Mesenchymal stem cell (in vitro differentiated cells and primary cell): ENCODE results near the gene NEK1.

Experiments used
- DNase-seq: peaks from one replicate; pipeline ENCODE4 v3.0.0-alpha.2; 2013
- H2AFZ ChIP-seq: one replicate; pipeline ENCODE4 v1.6.1; 2013; ENCODE audit warnings: low read depth, mild to moderate bottlenecking, control low read depth, inconsistent platforms, low read length, moderate library complexity
- H2AK5ac ChIP-seq: 2 replicates; pipeline ENCODE4 v1.6.1; 2013; ENCODE audit warnings: low read length, moderate library complexity, mild to moderate bottlenecking, inconsistent platforms; ENCODE audit not compliant: severe bottlenecking
- H2BK120ac ChIP-seq: one replicate; pipeline ENCODE4 v1.6.1; 2013; ENCODE audit warnings: low read depth, mild to moderate bottlenecking, inconsistent platforms, low read length, moderate library complexity
- H2BK12ac ChIP-seq, 2 experiments: one replicate each; pipeline ENCODE4 v1.6.1; 2013; ENCODE audit warnings: inconsistent platforms in 2 of 2, low read length in 2 of 2, mild to moderate bottlenecking in 2 of 2, moderate library complexity in 2 of 2, control low read depth in 1 of 2
- H2BK15ac ChIP-seq: one replicate; pipeline ENCODE4 v1.6.1; 2013; ENCODE audit warnings: mild to moderate bottlenecking, low read depth, inconsistent platforms; ENCODE audit not compliant: poor library complexity, severe bottlenecking
- H2BK5ac ChIP-seq: 2 replicates; pipeline ENCODE4 v1.6.1; 2013; ENCODE audit warnings: low read depth, mild to moderate bottlenecking, low read length, control low read depth, inconsistent platforms; ENCODE audit not compliant: poor library complexity, severe bottlenecking
- H3K14ac ChIP-seq, 2 experiments: one replicate each; pipeline ENCODE4 v1.6.1; 2013; ENCODE audit warnings: inconsistent platforms in 2 of 2, low read length in 2 of 2, control low read depth in 1 of 2, mild to moderate bottlenecking in 1 of 2, moderate library complexity in 1 of 2
- H3K18ac ChIP-seq, 2 experiments: one replicate each; pipeline ENCODE4 v1.6.1; 2013; ENCODE audit warnings: inconsistent platforms in 2 of 2, low read length in 2 of 2, control low read depth in 1 of 2, low read depth in 1 of 2, mild to moderate bottlenecking in 1 of 2
- H3K23ac ChIP-seq, 2 experiments: one replicate each; pipeline ENCODE4 v1.6.1; 2013; ENCODE audit warnings: inconsistent platforms in 2 of 2, low read length in 2 of 2, mild to moderate bottlenecking in 2 of 2, moderate library complexity in 2 of 2, control low read depth in 1 of 2
- H3K27ac ChIP-seq: 2 replicates; pipeline ENCODE4 v1.5.1; 2013; ENCODE audit warnings: mild to moderate bottlenecking, moderate library complexity, low read length, control low read depth, inconsistent platforms; ENCODE audit not compliant: poor library complexity, severe bottlenecking
- H3K27me3 ChIP-seq, 2 experiments: 2 replicates each; pipeline versions ENCODE4 v1.6.1 to v1.7.0; 2013; ENCODE audit warnings: low read length in 2 of 2, mild to moderate bottlenecking in 2 of 2, moderate library complexity in 2 of 2, control low read depth in 1 of 2, inconsistent platforms in 1 of 2; ENCODE audit not compliant: control insufficient read depth in 1 of 2, insufficient read depth in 1 of 2
- H3K36me3 ChIP-seq, 2 experiments: 2 replicates each; pipeline versions ENCODE4 v1.6.1 to v1.7.0; 2013; ENCODE audit warnings: low read length in 2 of 2, control low read depth in 1 of 2, inconsistent platforms in 1 of 2, low read depth in 1 of 2, mild to moderate bottlenecking in 1 of 2; ENCODE audit not compliant: insufficient read depth in 2 of 2, control insufficient read depth in 1 of 2
- H3K4ac ChIP-seq, 2 experiments: one replicate each; pipeline ENCODE4 v1.6.1; 2013; ENCODE audit warnings: inconsistent platforms in 2 of 2, low read length in 2 of 2, mild to moderate bottlenecking in 2 of 2, moderate library complexity in 2 of 2, control low read depth in 1 of 2, low read depth in 1 of 2
- H3K4me1 ChIP-seq: 2 replicates; pipeline ENCODE4 v1.6.1; 2013; ENCODE audit warnings: low read depth, low read length, control low read depth; ENCODE audit not compliant: control insufficient read depth, insufficient read depth
- H3K4me2 ChIP-seq: 2 replicates; pipeline ENCODE4 v1.6.1; 2013; ENCODE audit warnings: low read length, mild to moderate bottlenecking, inconsistent platforms; ENCODE audit not compliant: poor library complexity, severe bottlenecking
- H3K4me3 ChIP-seq, 2 experiments: 2 replicates each; pipeline versions ENCODE4 v1.5.1 to v1.7.0; 2013; ENCODE audit warnings: low read length in 2 of 2, mild to moderate bottlenecking in 2 of 2, control low read depth in 1 of 2, low read depth in 1 of 2; ENCODE audit not compliant: insufficient read depth in 1 of 2
- H3K79me1 ChIP-seq: replicated peaks from 2 replicates; pipeline ENCODE4 v1.6.1; 2013; ENCODE audit warnings: mild to moderate bottlenecking, control low read depth, low read length, inconsistent platforms; ENCODE audit not compliant: poor library complexity, severe bottlenecking
- H3K9ac ChIP-seq: 2 replicates; pipeline ENCODE4 v1.7.0; 2013; ENCODE audit warnings: mild to moderate bottlenecking, low read length, moderate library complexity
- H3K9me3 ChIP-seq: 2 replicates; pipeline ENCODE4 v1.7.0; 2013; ENCODE audit warnings: mild to moderate bottlenecking, low read length; ENCODE audit not compliant: control insufficient read depth
- H4K8ac ChIP-seq: one replicate; pipeline ENCODE4 v1.6.1; 2013; ENCODE audit warnings: inconsistent platforms, mild to moderate bottlenecking, low read length, moderate library complexity
- H4K91ac ChIP-seq: one replicate; pipeline ENCODE4 v1.6.1; 2013; ENCODE audit warnings: mild to moderate bottlenecking, low read length, inconsistent platforms
- WGBS: methylation state at CpG from one replicate; pipeline ENCODE4 v1.1.7; 2013; ENCODE audit warnings: mixed read lengths; 5-methylcytosine and 5-hydroxymethylcytosine counted together

NEK1 gene

DNA sequence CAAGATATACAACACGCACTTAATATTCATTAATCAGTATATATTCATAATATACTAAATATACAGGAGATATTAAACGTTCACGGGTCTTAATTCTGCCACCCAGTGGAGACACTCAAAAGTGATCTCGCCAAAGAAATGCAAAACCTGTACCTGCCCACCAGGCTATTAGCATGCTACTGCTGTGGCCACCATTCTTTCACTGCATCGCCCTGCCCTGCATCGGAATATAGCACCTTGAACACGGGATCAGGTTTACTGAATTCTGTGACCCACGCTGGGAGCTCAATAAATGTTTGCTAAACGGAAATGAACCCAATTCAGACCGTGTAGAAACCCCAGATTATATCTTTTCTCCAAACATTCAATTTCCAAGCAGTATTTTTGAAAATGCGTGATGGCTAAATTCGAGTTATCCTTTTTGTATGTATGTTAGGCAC lies 7.2 kb upstream of the NEK1 start:
- Histone ChIP-seq H2BK120ac (no peak overlapping the region), H3K9me3 (no peaks in the 10 kb centered on the region), H3K36me3 (no peaks in the 10 kb centered on the region), H3K27me3 (no peaks in the 10 kb centered on the region), H3K23ac (peak overlapping the region in 1 of 2 experiments; percentile 73), H3K4me1 (no peaks in the 10 kb centered on the region), H2BK12ac (peak overlapping the region in 1 of 2 experiments; percentile 57), H2AFZ (peak overlapping the region; percentile 72), H3K79me1 (no peaks in the 10 kb centered on the region), H3K4me2 (peak overlapping the region; percentile 80), H3K9ac (peak overlapping the region; percentile 99), H3K4me3 (peak overlapping the region; percentile 72 to 94), H3K4ac (peak overlapping the region in 1 of 2 experiments; percentile 49), H3K27ac (peak overlapping the region; percentile 69), H4K8ac (no peak overlapping the region), H2BK15ac (no peak overlapping the region), H2BK5ac (no peak overlapping the region), H3K14ac (peak overlapping the region in 1 of 2 experiments; percentile 27), H4K91ac (peak overlapping the region; percentile 22), H2AK5ac (no peak overlapping the region), H3K18ac (peak overlapping the region; percentile 50 to 92)
- peak; percentile 71 for DNase-seq
- 0% methylated on average over 9 of the region's 12 CpGs for WGBS

DNA sequence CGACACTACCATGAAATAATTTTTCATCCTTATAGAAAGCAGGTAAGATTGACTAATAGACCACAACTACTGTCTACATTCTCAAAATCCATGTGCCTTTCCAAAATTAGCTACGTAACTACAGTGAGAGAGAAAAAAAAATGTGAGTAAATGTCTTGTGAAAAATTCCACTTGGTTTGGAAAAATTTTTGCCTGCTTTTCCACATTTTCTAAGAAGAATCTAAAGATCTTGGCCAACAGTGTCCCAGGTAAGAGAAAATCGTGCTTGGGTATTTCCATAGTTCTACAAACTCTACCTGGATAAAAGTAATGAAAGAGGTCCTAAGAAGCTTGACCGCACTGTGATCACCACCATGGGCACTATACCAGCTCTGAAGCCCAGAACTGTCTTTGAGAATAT lies 6.6 kb upstream of the NEK1 start:
- Histone ChIP-seq H3K4me2 (peak overlapping the region; percentile 80), H3K27ac (no peak overlapping the region), H3K14ac (no peak overlapping the region), H3K23ac (no peak overlapping the region), H4K8ac (no peak overlapping the region), H2AK5ac (no peak overlapping the region), H4K91ac (no peak overlapping the region), H3K27me3 (no peaks in the 10 kb centered on the region), H3K9ac (peak overlapping the region; percentile 99), H2BK120ac (no peak overlapping the region), H3K4me1 (no peaks in the 10 kb centered on the region), H2BK12ac (no peak overlapping the region), H3K4ac (no peak overlapping the region), H3K4me3 (peak overlapping the region in 1 of 2 experiments; percentile 94), H2BK5ac (no peak overlapping the region), H3K36me3 (no peaks in the 10 kb centered on the region), H3K79me1 (no peaks in the 10 kb centered on the region), H3K9me3 (no peaks in the 10 kb centered on the region), H2BK15ac (no peak overlapping the region), H3K18ac (no peak overlapping the region), H2AFZ (no peak overlapping the region)
- no peak for DNase-seq
- 90% methylated on average over 2 of the region's 4 CpGs for WGBS

DNA sequence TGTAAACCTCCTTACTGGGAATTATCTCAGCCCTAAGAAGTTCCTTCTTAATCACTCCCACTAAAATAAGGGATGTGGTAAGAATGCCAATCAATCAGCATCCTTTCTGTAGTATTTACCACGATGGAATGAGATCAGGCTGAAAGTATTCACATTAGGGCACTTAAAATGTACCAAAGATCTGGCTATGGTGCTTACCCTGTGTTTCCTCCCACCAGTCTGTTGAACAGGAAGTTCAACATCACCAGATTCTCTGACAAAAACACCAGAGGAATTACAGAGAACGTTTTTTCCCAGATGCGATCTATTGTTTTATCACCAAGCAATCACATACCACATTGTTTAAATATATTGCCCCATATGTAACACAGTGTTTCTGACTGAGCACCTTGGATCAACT lies 5.9 kb upstream of the NEK1 start:
- H3K4me2 ChIP-seq: no peak overlapping the region
- H3K4me3 ChIP-seq: no peak overlapping the region
- H2BK12ac ChIP-seq: no peak overlapping the region
- no peak overlapping the region for H3K4ac ChIP-seq
- peak; percentile 77 for DNase-seq
- no peak overlapping the region for H2BK120ac ChIP-seq
- no peaks in the 10 kb centered on the region for H3K79me1 ChIP-seq
- H2AFZ ChIP-seq: no peak overlapping the region
- H3K14ac ChIP-seq: no peak overlapping the region
- no peak overlapping the region for H4K91ac ChIP-seq
- no peaks in the 10 kb centered on the region for H3K27me3 ChIP-seq
- H3K4me1 ChIP-seq: no peaks in the 10 kb centered on the region
- no peak overlapping the region for H3K27ac ChIP-seq
- 28% methylated on average over 3 of the region's 3 CpGs for WGBS
- H4K8ac ChIP-seq: no peak overlapping the region
- H3K18ac ChIP-seq: no peak overlapping the region
- H3K9ac ChIP-seq: peak overlapping the region; percentile 99
- H3K23ac ChIP-seq: no peak overlapping the region
- H2BK5ac ChIP-seq: no peak overlapping the region
- H3K36me3 ChIP-seq: no peaks in the 10 kb centered on the region
- H3K9me3 ChIP-seq: no peaks in the 10 kb centered on the region
- H2AK5ac ChIP-seq: no peak overlapping the region
- H2BK15ac ChIP-seq: no peak overlapping the region

DNA sequence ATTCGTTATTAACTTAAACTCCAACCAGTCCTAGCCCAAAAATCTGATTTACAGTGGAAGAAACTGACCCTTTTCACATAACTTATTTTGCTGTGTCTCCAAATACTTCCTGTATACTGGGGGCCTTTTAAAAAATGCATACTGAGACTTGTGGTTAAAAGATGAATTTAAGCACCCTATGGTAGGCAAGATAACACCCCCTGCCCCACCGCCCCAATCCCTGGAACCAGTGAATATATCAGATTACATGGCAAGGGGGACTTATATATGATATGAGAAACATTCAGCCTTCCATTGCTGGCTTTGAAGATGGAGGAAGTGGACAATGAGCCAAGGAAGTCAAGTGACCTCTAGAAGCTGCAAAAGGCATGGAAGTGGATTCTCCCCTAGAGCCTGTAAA lies 4.9 kb upstream of the NEK1 start:
- H3K9me3 ChIP-seq: no peaks in the 10 kb centered on the region

More for the DNA sequence above, 4.9 kb upstream of the NEK1 start:
- Histone ChIP-seq H3K4me3 (no peak overlapping the region), H3K27me3 (no peaks in the 10 kb centered on the region), H3K9ac (no peak overlapping the region), H2BK5ac (no peak overlapping the region), H4K91ac (no peak overlapping the region), H3K27ac (no peak overlapping the region), H4K8ac (no peak overlapping the region), H3K18ac (no peak overlapping the region), H3K4me2 (no peak overlapping the region), H2BK12ac (no peak overlapping the region), H2AK5ac (no peak overlapping the region), H3K14ac (no peak overlapping the region), H3K23ac (no peak overlapping the region), H3K4ac (no peak overlapping the region), H3K79me1 (peaks cover under 1% of the 10 kb centered on the region), H2AFZ (no peak overlapping the region), H3K36me3 (no peaks in the 10 kb centered on the region), H2BK15ac (no peak overlapping the region), H3K4me1 (no peaks in the 10 kb centered on the region), H2BK120ac (no peak overlapping the region)
- no peak for DNase-seq
- no CpG with 5 or more reads among the region's 2 CpGs for WGBS
